SJSA1 (cell line): ENCODE data around the gene BRD3OS. TPM values are rescaled to one million over a fixed set of nuclear protein-coding genes. Genes with fewer than 3 reads are reported as not detected.
A peak's percentile ranks its signal among the peaks of the same experiment; 100 is the strongest.
"Not testable (repeated sequence)": the region's sequence is repeated elsewhere in the genome, so short reads cannot be mapped to it uniquely, and the experiment has no call there.

ENCODE experiments used
- DNase-seq, 2 experiments: peaks; one replicate each; pipeline ENCODE4 v3.0.0-alpha.2; 2015 to 2020; ENCODE audit warnings: low spot score in 2 of 2, low read depth in 1 of 2
- H3K27ac ChIP-seq: fragments of 250-450 bp; sonication (Bioruptor Pico); 2 replicates; pipeline ENCODE4 v1.5.1; 2020; ENCODE audit warnings: mild to moderate bottlenecking, moderate library complexity
- H3K27me3 ChIP-seq: fragments of 250-450 bp; sonication (Bioruptor Pico); replicated peaks from 2 replicates; pipeline ENCODE4 v1.5.1; 2020; ENCODE audit warnings: mild to moderate bottlenecking, moderate library complexity
- H3K36me3 ChIP-seq: fragments of 250-450 bp; sonication (Bioruptor Pico); 2 replicates; pipeline ENCODE4 v1.5.1; 2020; ENCODE audit warnings: mild to moderate bottlenecking
- H3K4me1 ChIP-seq: fragments of 250-450 bp; sonication (Bioruptor Pico); replicated peaks from 2 replicates; pipeline ENCODE4 v1.6.1; 2021; ENCODE audit warnings: mild to moderate bottlenecking
- H3K4me3 ChIP-seq: fragments of 250-450 bp; sonication (Bioruptor Pico); 2 replicates; pipeline ENCODE4 v1.5.1; 2020; ENCODE audit warnings: mild to moderate bottlenecking
- H3K9me3 ChIP-seq: fragments of 250-450 bp; sonication (Bioruptor Pico); replicated peaks from 2 replicates; pipeline ENCODE4 v1.5.1; 2020; ENCODE audit warnings: mild to moderate bottlenecking
- total RNA-seq: library from RNA; depleted of rRNA; stranded (reverse); fragments of >200 nt; shearing (Covaris generic); gene quantifications from 2 replicates; pipeline ENCODE4 v1.2.3, GENCODE V29; 2014; rRNA removed

Gene BRD3OS
- total RNA-seq, 1 experiment from 2014 or later, result 4.0 TPM

GRCh38 chr9:134068744-134069479, 43.6 kb downstream of the BRD3OS start:
- no peak overlapping the region for H3K27ac ChIP-seq
- peaks cover 26% of the 10 kb centered on the region for H3K4me1 ChIP-seq
- DNase-seq, result peak in 1 of 2 experiments; percentile 75
- H3K9me3 ChIP-seq, result peaks cover 5% of the 10 kb centered on the region; the same call in 1 of the 2 replicates
- H3K27me3 ChIP-seq, result peaks cover 24% of the 10 kb centered on the region
- peak overlapping the region; percentile 99 for H3K4me3 ChIP-seq
- H3K36me3 ChIP-seq, result peaks cover 9% of the 10 kb centered on the region; the same call in 1 of the 2 replicates

- Histone ChIP-seq H3K36me3 (peaks cover 9% of the 10 kb centered on the region; the same call in 1 of the 2 replicates), H3K4me3 (no peak overlapping the region), H3K9me3 (peaks cover 5% of the 10 kb centered on the region; the same call in 1 of the 2 replicates), H3K4me1 (peaks cover 26% of the 10 kb centered on the region), H3K27me3 (peaks cover 24% of the 10 kb centered on the region), H3K27ac (no peak overlapping the region)
- DNase-seq, result no peak
Observed at GRCh38 chr9:134069480-134070399, 44.5 kb downstream of the BRD3OS start.

GRCh38 chr9:134071149-134071548, 45.9 kb downstream of the BRD3OS start:
- peaks cover 24% of the 10 kb centered on the region for H3K27me3 ChIP-seq
- no peak overlapping the region for H3K4me3 ChIP-seq
- no peak for DNase-seq
- peaks cover 19% of the 10 kb centered on the region for H3K4me1 ChIP-seq
- peaks cover 9% of the 10 kb centered on the region; the same call in 1 of the 2 replicates for H3K36me3 ChIP-seq
- H3K9me3 ChIP-seq, result peaks cover 5% of the 10 kb centered on the region; the same call in 1 of the 2 replicates
- H3K27ac ChIP-seq, result no peak overlapping the region

GRCh38 chr9:134072683-134073082, 47.4 kb downstream of the BRD3OS start:
- H3K27me3 ChIP-seq, result peaks cover 24% of the 10 kb centered on the region
- H3K9me3 ChIP-seq, H3K27ac ChIP-seq, DNase-seq, H3K4me3 ChIP-seq, H3K36me3 ChIP-seq: not testable (repeated sequence)
- H3K4me1 ChIP-seq, result peaks cover 11% of the 10 kb centered on the region

GRCh38 chr9:134073500-134073899, 48.2 kb downstream of the BRD3OS start:
- H3K4me3 ChIP-seq, result no peak overlapping the region
- peaks cover 1% of the 10 kb centered on the region; the same call in 1 of the 2 replicates for H3K9me3 ChIP-seq
- no peak overlapping the region for H3K27ac ChIP-seq
- peaks cover 24% of the 10 kb centered on the region for H3K27me3 ChIP-seq
- H3K36me3 ChIP-seq, result no peaks in the 10 kb centered on the region
- no peak for DNase-seq
- peaks cover 7% of the 10 kb centered on the region for H3K4me1 ChIP-seq

- H3K36me3 ChIP-seq, H3K4me3 ChIP-seq, DNase-seq: not testable (repeated sequence)
Observed at GRCh38 chr9:134075689-134076088, 50.4 kb downstream of the BRD3OS start.

GRCh38 chr9:134076644-134077043, 51.4 kb downstream of the BRD3OS start:
- Histone ChIP-seq H3K4me3 (no peak overlapping the region), H3K36me3 (no peaks in the 10 kb centered on the region), H3K27ac (no peak overlapping the region), H3K4me1 (no peaks in the 10 kb centered on the region), H3K27me3 (no peaks in the 10 kb centered on the region), H3K9me3 (no peaks in the 10 kb centered on the region)
- no peak for DNase-seq

More at GRCh38 chr9:134075689-134076088, 50.4 kb downstream of the BRD3OS start:
- not testable (repeated sequence) for H3K27me3 ChIP-seq, H3K9me3 ChIP-seq, H3K4me1 ChIP-seq, H3K27ac ChIP-seq

Other genes with a start within 250 kb of the BRD3OS start
- gene VAV2, start 33.2 kb upstream of the BRD3OS start, total RNA-seq, result 12.2 and 25.0 TPM in 2 replicates
- 0.66 and 3.8 TPM in 2 replicates for gene BRD3, start 42.5 kb downstream of the BRD3OS start, total RNA-seq
- 16.9 and 26.7 TPM in 2 replicates for gene WDR5, start 110.6 kb downstream of the BRD3OS start, total RNA-seq
- not detected in 2 replicates for gene RNU6ATAC, start 139.1 kb downstream of the BRD3OS start, total RNA-seq